ENCODE data around the gene FDPS.
"Not testable (repeated sequence)": the region's sequence is repeated elsewhere in the genome, so short reads cannot be mapped to it uniquely, and the experiment has no call there.

FDPS gene

DNA sequence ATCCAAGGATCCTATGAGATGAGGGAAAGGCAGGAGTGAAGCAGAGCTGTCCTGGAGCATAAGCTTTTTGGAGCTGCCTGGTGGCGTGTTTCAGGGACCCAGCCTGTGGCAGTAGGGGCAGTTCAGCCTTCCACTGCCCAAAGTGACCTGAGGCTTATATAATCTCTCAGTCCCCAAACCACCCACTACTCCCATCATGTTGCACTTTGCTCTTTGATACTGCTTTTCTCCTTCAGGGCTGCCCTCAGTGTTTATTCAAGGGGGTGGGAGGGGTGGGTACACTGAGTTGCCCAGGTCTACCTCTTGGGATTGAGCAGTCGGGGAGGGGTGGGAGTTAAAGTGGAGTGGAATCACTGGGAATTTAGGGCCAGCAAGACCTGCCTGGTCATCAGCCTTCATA, 22.1 kb upstream of the FDPS start:
- no peak overlapping the region for H3K27ac ChIP-seq
- DNase-seq (ENCODE audit: low spot score) = no peak
- H3K4me3 ChIP-seq = no peak overlapping the region
- no peak for TF ChIP-seq CTCF (IDR thresholded peaks at IDR 0.05)

GRCh38 chr1:155287987-155288543, 20.6 kb upstream of the FDPS start:
- Histone ChIP-seq H3K4me3 (no peak overlapping the region), H3K27ac (no peak overlapping the region)
- no peak for TF ChIP-seq CTCF (IDR thresholded peaks at IDR 0.05)
- no peak for DNase-seq (ENCODE audit: low spot score)

GRCh38 chr1:155291006-155291405, 17.7 kb upstream of the FDPS start:
- DNase-seq (ENCODE audit: low spot score); H3K27ac ChIP-seq; H3K4me3 ChIP-seq: not testable (repeated sequence)

GRCh38 chr1:155293086-155293749, 15.4 kb upstream of the FDPS start:
- Histone ChIP-seq H3K27ac (no peak overlapping the region), H3K4me3 (no peak overlapping the region)
- TF ChIP-seq CTCF (IDR thresholded peaks at IDR 0.05) = no peak
- no peak for DNase-seq (ENCODE audit: low spot score)

GRCh38 chr1:155294520-155295182, 14.0 kb upstream of the FDPS start:
- H3K27ac ChIP-seq = no peak overlapping the region
- H3K4me3 ChIP-seq = peak overlapping the region; percentile 52
- no peak for DNase-seq (ENCODE audit: low spot score)
- TF ChIP-seq CTCF (IDR thresholded peaks at IDR 0.05) = no peak

DNA sequence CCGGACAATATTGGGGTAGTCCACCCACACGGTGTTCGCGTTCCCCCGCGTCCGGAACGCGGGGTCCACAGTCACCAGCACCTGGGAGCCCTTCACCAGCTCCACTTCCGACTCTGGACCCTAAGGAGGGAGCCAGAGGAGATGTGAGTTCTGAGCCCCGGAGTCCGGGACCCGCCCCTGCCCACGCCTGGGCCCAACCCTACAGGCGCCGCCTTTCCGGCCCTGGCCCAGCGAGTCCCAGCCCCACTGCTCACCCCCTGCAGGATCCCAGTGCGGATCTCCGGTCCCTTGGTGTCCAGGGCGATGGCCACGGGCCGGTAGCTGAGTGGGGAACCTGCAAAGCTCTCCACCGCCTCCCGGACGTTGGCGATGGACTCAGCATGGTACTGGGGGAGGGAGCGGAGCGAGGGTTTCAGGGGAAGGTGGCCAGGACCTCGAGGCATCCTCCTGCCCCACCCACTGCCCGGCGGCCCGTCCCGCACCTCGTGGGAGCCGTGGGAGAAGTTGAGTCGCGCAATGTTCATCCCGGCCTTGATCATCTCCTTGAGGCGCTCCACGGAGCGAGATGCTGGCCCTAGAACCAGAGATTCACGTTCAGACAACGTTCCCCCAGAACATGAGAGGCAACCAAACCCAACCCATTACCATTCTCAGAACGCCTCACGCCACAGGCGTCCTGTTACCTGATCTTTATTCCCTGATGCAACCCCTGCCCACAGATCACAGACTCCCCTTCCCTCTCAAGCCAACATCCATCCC, 13.3 kb upstream of the FDPS start:
- DNase-seq (ENCODE audit: low spot score) = no peak
- Histone ChIP-seq H3K4me3 (peak overlapping the region; percentile 52), H3K27ac (no peak overlapping the region)
- TF ChIP-seq CTCF (IDR thresholded peaks at IDR 0.05) = no peak

DNA sequence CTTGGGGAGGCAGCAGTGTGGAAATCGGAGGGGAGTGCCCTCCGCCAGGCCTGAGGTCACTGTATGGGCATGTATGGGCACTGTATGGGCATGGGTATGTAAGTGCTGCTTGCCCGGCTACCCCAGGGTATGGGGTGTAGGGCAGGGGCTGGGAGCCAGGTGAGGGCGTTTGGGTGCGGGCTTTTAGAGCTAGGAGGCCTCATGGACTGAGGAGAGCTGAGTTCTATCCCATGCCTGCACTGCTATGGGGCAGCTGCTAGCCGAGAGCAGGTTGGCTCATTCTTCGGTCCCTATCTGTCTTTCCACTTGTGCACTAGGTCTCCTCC, 12.8 kb upstream of the FDPS start:
- DNase-seq (ENCODE audit: low spot score) = no peak
- Histone ChIP-seq H3K27ac (no peak overlapping the region), H3K4me3 (no peak overlapping the region)
- no peak for TF ChIP-seq CTCF (IDR thresholded peaks at IDR 0.05)

Data from coronary artery (tissue), 2 donors.